Activated T-cell treated with anti-CD3 and anti-CD28 coated beads, Interleukin-2, amount 50 U/mL, for 1 hour (primary cell): Measurements from ENCODE around the gene AP4E1.
"Not testable (repeated sequence)": the region's sequence is repeated elsewhere in the genome, so short reads cannot be mapped to it uniquely, and the experiment has no call there.

Experiments used
- DNase-seq: peaks from one replicate; pipeline ENCODE4 v3.0.0-alpha.2; 2020

AP4E1 gene

DNA sequence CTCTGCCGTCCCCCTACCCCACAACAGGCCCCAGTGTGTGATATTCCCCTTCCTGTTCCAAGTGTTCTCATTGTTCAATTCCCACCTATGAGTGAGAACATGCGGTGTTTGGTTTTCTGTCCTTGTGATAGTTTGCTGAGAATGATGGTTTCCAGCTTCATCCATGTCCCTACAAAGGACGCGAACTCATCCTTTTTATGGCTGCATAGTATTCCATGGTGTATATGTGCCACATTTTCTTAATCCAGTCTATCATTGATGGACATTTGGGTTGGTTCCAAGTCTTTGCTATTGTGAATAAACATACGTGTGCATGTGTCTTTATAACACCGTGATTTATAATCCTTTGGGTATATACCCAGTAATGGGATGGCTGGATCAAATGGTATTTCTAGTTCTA is 46.4 kb downstream of the AP4E1 start:
- DNase-seq: not testable (repeated sequence)

DNA sequence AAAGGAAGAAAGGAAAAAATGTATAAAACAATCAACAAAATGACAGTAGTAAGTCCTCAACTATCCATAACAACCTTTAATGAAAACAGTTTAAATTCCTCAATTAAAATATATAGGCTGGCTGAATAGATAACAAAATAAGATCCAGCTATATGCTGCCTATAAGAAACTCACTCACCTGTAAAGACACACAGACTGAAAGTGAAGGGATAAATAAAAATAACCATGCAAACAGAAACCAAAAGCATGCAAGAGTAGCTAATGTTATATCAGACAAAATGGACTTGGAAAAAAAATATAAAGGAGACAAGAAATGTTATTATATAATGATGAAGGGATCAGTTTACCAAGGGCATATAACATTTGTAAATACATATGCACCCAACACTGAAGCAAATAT is 51.2 kb downstream of the AP4E1 start:
- DNase-seq: no peak

DNA sequence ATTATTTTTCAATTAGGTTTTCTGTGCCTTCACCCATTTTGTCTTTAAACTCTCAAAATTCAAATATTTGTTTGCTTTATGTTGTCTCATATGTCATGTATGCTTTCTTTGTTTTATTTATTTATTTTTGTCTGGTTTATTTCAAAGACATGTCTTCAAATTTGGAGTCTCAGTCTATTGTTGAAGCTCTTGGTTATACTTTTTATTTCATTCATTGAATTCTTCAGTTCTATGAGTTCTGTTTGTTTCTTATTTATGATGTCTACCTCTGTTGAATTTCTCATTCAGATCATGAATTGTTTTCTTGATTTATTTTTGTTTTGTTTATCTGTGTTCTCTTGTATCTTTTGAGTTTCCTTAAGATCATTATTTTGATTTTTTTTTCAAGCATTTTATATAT is 55.6 kb downstream of the AP4E1 start:
- DNase-seq: no peak

DNA sequence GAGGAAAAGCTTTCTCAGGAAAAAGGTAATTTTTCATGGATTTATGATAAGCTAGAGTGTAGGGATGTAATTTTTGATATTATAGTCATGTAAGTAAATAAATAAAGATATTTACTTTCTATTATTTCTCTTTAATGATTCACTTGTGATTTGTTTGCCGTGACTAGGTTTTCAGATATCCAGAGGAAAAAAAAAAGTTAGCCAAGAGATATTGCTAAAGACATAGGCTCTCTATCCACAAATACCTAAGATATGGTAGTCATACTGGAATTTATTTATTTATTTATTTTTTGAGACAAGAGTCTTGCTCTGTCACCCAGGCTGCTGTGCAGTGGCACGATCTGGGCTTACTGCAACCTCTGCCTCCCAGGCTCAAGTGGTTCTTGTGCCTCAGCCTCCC is 59.9 kb downstream of the AP4E1 start:
- no peak for DNase-seq

DNA sequence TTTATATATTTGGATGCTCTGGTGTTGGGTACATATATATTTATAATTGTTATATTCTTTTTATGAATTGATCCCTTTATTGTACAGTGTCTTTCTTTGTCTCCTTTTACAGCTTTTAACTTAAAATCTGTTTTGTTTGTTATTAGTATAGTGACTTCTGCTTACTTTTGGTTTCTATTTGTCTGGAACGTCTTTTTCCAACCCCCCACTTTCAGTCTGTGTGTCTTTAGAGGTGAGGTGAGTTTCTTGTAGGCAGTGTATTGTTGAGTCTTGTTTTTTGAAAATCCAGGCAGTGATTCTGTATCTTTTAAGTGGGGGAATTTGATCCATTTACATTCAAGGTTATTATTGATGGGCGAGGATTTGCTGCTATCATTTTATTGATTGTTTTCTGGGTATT is 62.0 kb downstream of the AP4E1 start:
- DNase-seq: no peak

DNA sequence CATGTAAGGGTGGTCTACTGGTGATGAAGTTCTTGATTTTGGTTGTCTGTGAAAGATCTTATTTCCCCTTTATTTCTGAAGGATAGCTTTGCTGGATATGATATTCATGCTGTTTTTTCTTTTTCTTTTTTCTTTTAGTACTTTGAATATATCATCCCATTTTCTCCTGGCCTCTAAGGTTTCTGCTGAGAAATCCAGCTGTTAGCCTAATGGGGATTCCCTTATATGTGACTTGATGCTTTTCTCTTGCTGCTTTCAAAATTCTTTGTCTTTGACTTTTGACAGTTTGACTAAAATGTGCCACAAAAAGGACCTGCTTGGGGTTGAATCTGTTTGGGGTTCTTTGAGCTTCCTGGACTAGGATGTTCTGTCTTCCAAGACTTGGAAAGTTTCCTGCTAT is 62.6 kb downstream of the AP4E1 start:
- no peak for DNase-seq

DNA sequence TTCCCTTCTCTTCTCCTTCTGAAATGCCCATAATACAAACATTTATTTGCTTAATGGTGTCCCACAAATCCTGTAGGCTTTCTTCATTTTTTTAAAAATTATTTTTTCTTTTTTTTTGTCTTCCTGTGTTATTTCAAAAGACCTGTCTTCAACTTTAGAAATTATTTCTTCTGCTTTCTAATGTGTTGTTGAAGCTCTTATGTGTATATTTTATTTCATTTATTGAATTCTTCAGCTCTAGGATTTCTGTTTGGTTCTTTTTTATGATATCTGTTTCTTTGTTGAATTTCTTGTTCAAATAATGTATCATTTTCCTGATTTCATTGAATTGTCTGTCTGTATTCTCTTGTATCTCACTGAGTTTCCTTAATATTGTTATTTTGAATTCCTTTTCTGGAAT is 63.1 kb downstream of the AP4E1 start:
- no peak for DNase-seq

DNA sequence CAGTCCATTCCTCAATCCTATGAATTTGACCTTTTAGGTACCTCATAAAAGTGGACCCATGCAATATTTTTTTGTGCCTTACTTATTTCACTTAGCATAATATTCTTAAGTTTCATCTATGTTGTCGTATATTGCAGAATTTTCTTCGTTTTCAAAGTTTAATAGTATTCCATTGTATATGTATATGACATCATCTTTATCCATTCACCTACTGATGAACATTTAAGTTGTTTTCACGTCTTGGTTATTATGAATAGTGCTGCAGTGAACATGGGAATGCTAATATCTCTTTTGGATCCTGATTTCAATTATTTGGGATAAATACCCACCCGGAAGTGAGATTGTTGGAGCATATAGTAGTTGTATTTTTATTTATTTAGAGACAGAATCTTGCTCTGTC is 65.1 kb downstream of the AP4E1 start:
- DNase-seq: no peak

DNA sequence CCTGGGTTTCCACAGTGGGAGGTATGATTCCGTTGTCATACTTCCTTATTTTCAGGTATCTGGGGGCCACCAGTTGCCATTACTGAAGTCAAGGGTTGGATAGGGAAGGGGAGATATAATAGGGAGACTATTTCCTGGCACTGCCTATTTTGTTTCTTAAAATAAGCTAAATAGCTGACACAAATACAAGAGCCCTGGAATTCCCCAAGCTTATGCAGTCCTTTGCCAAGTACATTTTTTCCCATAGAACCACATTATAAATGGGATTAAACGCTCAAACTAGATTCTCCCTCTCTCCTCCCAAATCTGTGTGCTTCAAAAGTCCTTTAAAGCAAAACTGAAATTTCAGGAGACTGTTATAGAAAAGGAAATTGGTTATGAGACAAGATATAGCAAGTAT is 68.7 kb downstream of the AP4E1 start:
- DNase-seq: no peak

DNA sequence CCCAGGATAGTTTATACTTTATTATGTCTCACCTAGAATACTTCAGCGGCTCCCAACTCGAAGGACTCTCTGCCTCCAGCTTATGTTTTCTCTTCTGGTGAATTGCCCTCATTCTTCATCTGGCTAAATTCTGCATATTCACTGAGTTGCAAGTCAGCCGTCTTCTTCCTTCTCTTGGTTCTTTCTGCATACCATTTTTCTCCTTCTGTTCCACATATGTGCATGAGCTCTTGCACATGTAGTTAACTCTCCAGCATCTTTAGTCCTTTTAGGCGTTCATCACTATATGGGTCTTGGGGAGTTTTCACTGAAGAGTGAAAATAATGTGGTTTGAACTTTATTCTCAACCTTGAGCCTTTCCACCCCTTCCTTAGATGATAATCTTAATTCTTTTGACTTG is 70.1 kb downstream of the AP4E1 start:
- no peak for DNase-seq

DNA sequence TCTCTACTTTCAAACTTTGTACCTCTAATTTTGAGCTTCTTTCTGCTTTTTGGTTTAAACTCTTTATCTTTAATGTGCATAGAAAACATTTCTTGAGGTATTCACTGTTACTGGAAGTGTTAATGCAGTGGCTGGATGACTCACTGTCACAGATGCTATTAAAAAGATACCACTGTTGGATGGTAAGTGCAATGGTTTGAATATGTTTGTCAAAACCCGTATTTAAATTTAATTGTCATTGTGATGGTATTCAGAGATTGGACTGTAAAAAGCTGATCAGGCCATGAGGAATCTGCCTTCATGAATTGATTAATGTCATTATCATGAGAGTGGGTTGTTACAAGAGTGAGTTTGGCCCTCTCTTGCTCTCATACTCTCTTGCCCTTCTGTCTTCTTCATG is 70.6 kb downstream of the AP4E1 start:
- DNase-seq: no peak

DNA sequence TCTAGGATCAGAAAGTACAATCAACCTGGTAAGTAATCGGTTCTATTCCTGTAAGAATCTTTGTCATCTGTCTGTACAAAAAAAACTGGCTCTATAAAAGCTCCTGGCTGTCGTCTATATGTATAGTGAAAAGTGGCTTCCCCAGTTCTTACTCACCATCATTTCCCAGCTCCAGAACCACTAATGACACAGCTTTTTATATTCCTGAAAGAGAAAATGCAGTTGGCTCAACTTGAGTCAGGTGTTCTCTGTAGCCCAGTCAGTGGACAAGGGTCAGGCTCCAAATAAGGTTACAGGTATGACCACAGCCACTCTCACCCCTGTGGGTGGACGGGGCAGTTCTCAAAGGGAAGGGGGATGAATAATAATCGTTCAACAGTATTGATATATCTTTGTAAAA is 85.1 kb downstream of the AP4E1 start:
- no peak for DNase-seq

DNA sequence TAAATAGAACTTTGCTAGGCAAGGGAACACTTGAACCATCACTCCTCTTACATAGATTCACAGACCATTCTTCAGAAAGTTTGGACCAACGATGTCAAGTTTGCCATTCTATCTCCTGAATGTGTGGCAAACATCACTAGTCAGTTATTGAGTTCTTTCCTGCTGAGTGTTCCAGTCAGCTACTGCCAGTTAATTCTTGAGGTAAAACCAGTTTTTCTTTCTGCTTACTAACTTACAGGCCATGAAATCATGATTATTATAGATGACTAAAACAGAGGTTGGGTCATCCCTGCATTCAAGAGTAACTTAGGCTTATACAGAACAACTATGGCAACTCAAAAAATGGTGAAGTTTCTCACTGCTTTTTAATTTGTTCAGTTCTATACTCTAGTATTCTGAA is 88.2 kb downstream of the AP4E1 start:
- no peak for DNase-seq

DNA sequence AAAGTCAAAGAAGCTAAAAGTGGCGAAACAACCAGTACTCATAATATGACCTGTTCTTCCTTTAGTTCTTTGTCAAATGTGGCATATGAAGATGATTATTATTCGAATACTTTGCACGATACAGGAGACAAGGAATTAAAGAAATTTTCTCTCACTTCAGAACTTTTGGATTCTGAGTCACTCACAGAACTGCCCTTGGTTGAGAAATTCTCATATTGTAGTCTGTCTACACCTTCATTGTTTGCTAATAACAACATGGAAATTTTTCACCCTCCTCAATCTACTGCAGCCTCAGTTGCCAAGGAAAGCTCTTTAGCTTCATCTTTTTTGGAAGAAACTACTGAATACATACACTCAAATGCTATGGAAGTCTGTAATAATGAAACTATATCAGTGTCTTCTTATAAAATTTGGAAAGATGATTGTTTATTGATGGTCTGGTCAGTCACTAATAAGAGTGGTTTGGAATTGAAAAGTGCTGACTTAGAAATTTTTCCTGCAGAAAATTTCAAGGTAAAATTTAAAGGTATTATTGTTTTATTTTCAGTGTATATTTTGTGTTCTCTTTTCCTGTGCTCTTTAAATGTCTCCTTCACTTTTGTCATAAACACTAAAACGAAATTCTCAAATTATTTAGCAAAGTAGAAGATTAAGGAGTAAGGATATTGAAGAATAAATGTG is 89.0 kb downstream of the AP4E1 start:
- DNase-seq: no peak

DNA sequence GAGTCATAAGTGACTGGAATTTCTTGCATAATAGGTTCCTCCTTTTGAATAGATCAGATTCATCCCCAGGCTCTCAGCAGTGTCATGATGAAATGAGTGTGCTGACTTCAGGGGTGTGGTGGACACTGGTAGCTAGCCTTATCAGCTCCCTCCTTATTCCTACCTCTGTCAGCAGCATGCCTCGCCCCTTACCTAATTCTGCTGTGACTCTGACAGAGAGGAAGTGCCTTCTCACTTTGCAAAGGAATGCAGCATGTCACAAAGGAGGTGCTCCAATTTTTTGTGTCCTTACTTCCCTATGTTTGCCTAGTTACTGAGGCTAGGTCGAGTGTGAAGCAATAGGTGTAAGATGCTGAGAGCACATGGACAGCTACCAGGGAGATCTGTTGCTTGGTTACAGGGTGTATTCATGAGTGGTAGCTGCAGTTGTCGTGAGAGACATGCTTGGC is 95.6 kb downstream of the AP4E1 start:
- DNase-seq: no peak

DNA sequence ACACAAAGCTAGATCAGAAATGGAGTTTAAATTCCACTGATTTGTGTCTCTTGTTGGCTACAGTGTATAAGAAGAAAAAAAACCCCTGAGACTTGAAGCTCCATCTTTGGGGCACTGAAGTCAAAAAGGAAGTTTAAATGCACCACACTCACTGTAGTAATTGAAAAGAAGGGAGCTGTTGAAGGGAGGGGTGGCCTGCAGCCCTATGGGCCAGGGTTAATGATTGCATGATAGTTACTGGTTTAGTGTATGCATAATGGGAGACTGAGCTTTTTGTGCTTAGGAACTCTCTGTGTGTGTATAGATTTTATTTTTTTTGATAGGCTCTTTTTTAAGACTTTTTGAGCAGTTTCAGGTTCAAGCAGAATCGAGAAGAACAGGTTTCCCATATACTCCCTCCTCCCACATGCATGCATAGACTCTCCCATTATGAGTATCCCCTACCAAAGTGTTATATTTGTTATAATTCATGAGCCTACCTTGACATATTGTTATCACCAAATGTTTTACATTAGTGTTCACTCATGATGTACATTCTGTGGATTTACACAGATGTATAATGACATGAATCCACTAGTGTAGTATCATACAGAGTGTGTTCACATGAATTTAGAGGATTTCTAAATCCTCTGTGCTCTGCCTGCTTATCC is 98.0 kb downstream of the AP4E1 start:
- DNase-seq: no peak

DNA sequence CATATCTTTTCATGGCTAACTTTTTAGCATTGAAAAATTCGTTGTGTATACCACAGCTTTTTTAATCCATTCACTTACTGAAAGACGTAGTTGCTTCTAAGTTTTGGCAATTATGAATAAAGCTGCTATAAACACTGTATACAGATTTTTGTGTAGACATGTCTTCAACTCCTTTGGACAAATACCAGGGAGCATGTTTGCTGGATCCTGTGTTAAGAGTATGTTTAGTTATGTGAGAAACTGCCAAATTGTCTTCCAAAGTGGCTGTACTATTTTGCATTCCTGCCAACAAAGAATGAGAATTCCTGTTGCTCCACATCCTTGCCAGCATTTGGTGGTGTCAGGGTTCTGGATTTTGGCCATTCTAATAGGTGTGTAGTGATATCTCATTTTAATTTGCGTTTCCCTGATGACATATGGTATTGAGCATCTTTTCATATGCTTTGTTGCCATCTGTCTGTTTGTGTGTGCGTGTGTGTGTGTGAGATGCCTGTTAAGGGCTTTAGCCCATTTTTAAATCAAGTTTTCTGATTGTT is 98.7 kb downstream of the AP4E1 start:
- DNase-seq: no peak

DNA sequence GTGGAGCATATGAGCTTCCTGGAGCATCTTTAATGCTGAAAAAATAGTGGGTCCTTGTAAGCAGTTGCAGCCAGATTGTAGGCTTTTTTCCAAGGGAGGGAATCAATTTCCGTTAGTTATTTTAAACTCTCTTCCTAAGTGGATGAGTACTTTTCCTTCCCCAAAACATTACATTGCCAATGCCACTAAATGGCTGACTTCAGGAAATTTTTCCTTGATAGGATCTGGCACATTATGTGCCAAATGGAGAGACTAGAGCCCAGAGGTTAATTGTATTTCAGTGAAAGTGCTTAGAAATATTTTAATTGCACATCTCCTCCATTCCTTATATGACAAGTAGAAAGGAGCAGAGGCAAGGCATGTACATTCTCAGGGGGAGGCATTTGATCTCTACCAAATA is 102.7 kb downstream of the AP4E1 start:
- DNase-seq: no peak

DNA sequence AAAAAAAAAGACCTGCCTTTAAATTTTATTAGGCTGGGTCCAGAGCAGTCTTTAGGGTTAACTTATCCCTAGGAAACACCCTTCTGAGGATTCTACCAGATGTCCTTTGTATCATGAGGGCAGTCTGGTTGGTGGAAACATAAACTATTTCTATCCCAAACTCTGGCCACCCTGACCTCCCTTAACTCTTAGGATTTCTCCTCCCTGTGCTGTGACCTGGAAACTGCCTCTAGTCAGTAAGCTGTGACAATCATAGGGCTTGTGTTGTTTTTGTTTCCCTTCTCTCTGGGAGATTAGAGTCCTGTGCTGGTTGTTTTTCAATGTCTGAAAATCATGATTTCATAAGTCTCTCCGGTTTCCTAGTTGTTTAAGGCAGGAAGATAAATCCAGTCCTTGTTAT is 108.1 kb downstream of the AP4E1 start:
- DNase-seq: no peak

DNA sequence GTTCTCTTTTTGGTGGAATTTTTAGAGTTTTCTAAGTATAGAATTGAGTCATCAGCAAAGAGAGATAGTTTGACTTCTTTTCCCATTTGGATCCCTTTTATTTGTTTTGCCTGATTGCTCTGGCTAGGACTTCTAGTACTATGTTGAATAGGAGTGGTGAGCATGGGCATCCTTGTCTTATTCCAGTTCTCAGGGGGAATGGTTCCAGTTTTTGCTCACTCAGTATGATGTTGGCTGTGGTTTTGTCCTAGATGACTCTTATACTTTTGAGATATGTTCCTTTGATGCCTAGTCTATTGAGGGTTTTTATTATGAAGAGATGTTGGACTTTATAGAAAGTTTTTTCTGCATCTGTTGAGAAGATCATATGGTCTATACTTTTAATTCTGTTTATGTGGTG is 113.7 kb downstream of the AP4E1 start:
- no peak for DNase-seq

DNA sequence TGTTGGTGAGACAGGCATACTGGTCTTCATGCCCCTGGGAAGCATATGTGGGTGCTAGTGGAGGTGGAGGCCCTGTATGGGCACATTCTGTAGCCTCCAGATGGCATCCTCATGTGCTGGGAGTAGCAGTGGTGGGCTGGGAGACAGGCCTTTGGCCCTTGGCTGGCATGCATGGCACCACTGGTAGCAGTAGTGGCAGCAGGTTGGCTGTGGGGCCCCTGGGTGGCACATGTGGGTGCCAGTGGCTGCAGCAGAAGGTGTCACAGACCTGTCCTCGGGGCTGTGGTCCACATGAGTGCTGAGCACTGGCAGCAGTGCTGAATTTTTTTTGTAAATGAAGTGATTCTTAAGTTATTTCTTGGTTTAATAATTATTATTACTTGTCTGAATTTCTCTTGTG is 115.0 kb downstream of the AP4E1 start:
- DNase-seq: no peak

DNA sequence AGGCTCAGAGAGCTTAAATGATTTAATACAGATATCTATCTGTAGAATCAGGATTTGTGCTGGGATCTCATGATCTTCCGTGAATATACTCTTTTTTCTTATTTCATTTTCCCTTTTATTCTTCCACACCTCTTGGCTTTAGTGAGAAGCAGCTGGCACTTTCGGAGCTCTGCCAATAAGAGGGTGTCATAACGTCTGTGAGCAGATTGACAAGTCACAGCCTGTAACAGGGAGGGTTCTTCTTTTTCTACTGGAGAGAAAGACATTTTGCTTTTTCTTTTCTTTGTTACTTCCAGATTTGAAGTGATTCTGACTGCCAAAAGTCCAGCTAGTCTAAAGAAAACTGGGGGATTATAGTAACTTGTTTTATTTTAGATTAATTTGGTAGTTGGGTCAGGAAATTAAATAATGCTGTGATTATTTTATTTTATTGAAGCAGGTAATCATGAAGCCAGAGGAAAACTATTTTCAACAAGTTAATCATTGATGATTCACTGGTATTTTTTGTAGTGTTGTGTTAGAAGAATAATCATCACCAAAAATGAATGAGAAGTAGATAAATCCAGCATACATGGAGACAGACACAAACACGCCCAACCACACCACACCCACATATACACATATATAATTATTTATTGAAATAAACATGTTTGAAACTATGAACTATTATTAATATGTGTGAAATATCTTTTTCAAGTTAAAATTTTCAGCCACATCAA is 116.4 kb downstream of the AP4E1 start:
- no peak for DNase-seq

DNA sequence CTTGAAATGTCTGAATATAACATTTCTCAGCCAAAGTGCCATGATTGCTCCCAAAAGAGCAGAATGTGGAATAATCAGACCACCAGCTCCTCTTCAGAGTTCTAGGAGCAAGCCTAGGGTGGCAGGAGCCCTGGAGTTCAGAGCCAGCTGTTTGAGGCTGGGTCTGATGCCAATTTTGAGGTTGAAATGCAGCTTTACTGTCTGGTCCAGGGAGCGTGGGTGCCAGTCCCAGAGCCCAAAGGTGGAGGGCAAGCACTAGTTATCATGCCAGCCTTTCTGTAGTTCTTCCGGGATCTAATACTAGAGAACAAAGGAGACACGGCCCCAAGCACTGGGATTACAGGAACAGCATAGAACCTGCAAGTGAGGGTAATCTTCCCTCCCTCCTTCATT is 117.0 kb downstream of the AP4E1 start:
- DNase-seq: no peak

DNA sequence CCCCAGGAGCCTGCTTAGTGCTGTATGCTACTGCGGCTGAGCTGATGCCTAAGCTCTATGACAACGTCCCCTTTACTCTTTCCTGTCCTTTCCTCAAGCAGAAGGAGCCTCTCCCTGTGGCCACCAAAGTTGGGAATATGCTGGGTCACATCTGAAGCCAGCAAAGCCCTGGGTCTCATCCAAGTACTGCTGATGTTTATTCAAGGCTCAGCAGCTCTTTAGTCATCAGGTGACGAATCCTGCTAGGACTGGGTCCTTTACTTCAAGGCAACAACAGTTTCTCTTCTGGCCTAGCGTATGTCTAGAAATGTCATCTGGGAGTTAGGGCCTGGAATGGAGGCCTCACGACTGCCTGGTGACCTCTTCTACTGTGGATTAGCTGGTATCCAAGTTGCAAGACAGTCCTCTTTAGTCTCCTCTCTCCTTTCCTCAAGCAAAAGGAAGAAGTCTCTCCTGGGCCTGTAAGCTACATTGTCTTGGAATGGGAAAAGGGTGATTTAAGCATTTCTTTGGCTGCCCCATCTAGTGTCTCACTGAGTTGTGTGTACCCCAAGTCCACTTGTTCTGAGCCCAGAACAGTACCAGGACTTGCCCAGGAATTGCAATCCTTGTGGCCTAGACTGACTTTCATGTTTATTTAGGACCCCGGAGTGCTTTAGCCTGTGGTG is 122.3 kb downstream of the AP4E1 start:
- no peak for DNase-seq
